Stomach (tissue), 9 donors: ENCODE data around the gene IKZF1. TPM values are rescaled to one million over a fixed set of nuclear protein-coding genes. Genes with fewer than 3 reads are reported as not detected.

Source experiments
- DNase-seq, 2 donors: peaks; one replicate each; pipeline versions ENCODE4 v3.0.0 to v3.0.0-alpha.2; 2013 to 2019
- H3K27ac ChIP-seq, 5 donors: fragments of 200-600 bp in 4 of 5; sonication (generic) in 4 of 5; one replicate each; pipeline ENCODE4 v1.5.1; 2013 to 2019; ENCODE audit warnings: mild to moderate bottlenecking in 1 of 5, moderate library complexity in 1 of 5
- H3K27me3 ChIP-seq, 3 donors: fragments of 200-600 bp; sonication (generic); one replicate each; pipeline ENCODE4 v1.5.1; 2017 to 2019; ENCODE audit warnings: mixed run types in 1 of 3
- H3K36me3 ChIP-seq, 4 donors: fragments of 200-600 bp; sonication (generic); 1 replicate in 3 of 4; 2 replicates in 1 of 4; pipeline ENCODE4 v1.5.1; 2016 to 2019
- H3K4me1 ChIP-seq, 4 donors: fragments of 200-600 bp; sonication (generic); one replicate each; pipeline ENCODE4 v1.5.1; 2016 to 2019
- H3K4me3 ChIP-seq, 4 donors: fragments of 200-600 bp; sonication (generic) in 3 of 4; one replicate each; pipeline ENCODE4 v1.5.1; 2016 to 2019; ENCODE audit warnings: mild to moderate bottlenecking in 1 of 4
- H3K9me3 ChIP-seq, 4 donors: fragments of 200-600 bp; sonication (generic); one replicate each; pipeline ENCODE4 v1.5.1; 2016 to 2019
- EP300 ChIP-seq: sonication (generic); formaldehyde crosslinking; IDR thresholded peaks from one replicate; pipeline ENCODE4 v1.6.1; 2017; ENCODE audit warnings: antibody characterized with exemption
- POLR2A ChIP-seq, 4 donors: fragments of 450-650 bp; IDR thresholded peaks; one replicate each; pipeline ENCODE4 v1.6.1; 2016; ENCODE audit warnings: antibody characterized with exemption in 4 of 4, control low read depth in 2 of 4, mild to moderate bottlenecking in 1 of 4, moderate library complexity in 1 of 4
- POLR2AphosphoS5 ChIP-seq, 3 donors: sonication (generic); formaldehyde crosslinking; IDR thresholded peaks; one replicate each; pipeline ENCODE4 v1.6.1; 2016; ENCODE audit warnings: antibody characterized with exemption in 3 of 3
- WGBS, 5 donors: extraction: QIAGEN DNeasy Blood & Tissue Kit in 3 of 5; methylation state at CpG; one replicate each; pipeline versions ENCODE4 v1.1.5 to v1.1.7; 2013 to 2018; 5-methylcytosine and 5-hydroxymethylcytosine counted together
- intact Hi-C: fragments of 100-400 bp; cut with DNase I; formaldehyde crosslinking; loops from one replicate; pipeline ENCODE4 v1.15.1; 2023; ENCODE audit warnings: low total_unique reads
- polyA plus RNA-seq, 3 donors: library from polyadenylated mRNA; stranded (reverse); fragments of 200-250 nt; gene quantifications; one replicate each; pipeline ENCODE4 v1.2.3, GENCODE V29; 2013
- total RNA-seq, 5 donors: library from RNA; depleted of rRNA; stranded (reverse); fragments of >200 nt; gene quantifications; one replicate each; pipeline versions ENCODE4 v1.1.0 to v1.2.3, GENCODE V29; 2014 to 2016
- TF ChIP-seq, protein P1 (sequence below), 7 experiments: fragments of 450-650 bp in 4 of 7; fragments of 200-600 bp in 3 of 7; sonication (generic) in 3 of 7; IDR thresholded peaks; one replicate each; pipeline ENCODE4 v1.5.1; 2016 to 2019; ENCODE audit warnings: antibody characterized with exemption in 7 of 7, control low read depth in 2 of 7, mild to moderate bottlenecking in 1 of 7
- donor health status: healthy with polysubstance abuse.
- donor health status: Bipolar disorder and iron deficiency.
- donor health status: healthy.

IKZF1 gene
- total and polyA plus RNA-seq, 8 donors = 1.5 to 139 (median 9.7) TPM

DNA sequence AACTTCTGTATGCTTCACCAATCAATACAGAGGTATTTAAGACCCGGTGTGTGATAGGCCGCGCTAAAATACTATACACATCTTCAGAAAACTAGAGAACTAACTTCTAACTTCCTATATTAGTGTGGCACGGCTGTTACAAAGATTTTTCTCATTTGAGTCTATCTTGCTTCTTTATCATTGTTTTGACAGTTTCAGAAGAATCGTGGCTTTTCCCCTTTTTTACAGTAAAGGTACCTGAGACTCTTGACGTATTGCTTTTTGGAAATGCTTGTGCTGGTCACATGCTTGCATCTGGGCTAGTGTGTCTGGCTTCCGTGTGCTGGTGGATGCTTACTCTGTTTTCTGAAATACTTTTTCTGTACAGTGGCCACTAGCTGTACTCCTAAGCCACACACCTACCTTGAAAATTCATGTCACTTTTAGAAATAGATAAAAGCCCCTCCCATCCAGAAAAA, 12.7 kb downstream of the IKZF1 start:
- 62 to 77% (median 71%) methylated on average over 7 of the region's 7 CpGs for WGBS, 5 donors
- intact Hi-C loops = no loop called here
- peak overlapping the region in 2 of 5 donors; percentile 60 to 84 for H3K27ac ChIP-seq

DNA sequence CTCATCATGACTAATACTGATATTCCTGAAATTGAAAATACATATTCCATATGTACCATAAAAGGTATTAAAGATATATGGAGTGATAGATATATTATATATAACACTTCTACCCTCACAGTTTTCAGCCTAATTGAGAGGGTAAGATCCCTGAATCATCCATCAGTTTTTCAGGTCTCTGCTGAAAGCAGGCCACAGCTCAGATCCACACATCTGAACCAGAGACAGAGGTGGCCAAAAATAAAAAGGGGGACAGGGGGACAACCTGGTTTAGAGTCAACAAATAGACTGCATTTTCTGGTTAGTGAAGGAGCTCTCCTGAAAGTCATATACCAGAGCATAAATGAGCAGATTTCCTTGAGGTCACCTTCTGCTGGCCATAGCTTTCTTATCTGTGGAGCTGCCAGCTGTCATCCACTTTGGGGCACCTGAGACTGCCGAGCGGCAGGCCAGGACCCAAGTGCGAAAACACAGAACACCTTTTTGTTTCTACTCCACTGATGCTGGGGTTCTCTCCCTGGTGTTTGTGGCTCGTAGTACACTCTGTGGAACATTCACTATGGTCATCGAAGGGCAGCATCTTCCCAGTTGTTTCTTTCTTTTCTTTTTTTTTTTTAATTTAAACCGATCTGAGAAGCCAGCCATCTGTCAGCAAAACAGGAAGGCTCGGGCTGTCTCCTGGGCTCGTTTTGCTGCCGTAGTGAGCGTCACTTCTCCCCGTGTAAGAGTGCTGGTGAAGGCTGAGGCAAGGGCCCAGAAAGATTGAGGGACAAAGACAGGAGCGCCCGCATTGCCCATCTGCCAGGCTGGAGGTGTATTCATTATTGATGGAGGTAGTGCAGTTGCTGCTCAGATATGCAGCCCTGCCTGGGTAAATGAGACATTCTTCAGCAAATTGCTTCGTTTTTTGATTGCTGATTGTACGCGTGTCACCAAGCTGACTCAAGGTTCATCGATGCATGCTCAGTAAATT, 13.5 kb downstream of the IKZF1 start:
- intact Hi-C loops = no loop called here
- 70 to 77% (median 73%) methylated on average over 16 to 17 of the region's 17 CpGs for WGBS, 5 donors
- Histone ChIP-seq H3K9me3 (no peaks in the 10 kb centered on the region), H3K4me3 (no peak overlapping the region), H3K36me3 (no peaks in the 10 kb centered on the region), H3K4me1 (peaks cover 0 to 6% (median 0%) of the 10 kb centered on the region in 4 donors), H3K27ac (peak overlapping the region; percentile 25 to 84 (median 48)), H3K27me3 (peaks cover 0 to 11% (median 0%) of the 10 kb centered on the region in 3 donors)
- no peak for TF ChIP-seq POLR2AphosphoS5 (IDR thresholded peaks at IDR 0.05)
- no peak for TF ChIP-seq EP300
- no peak for TF ChIP-seq POLR2A (IDR thresholded peaks at IDR 0.05)
- TF ChIP-seq, protein P1, sequence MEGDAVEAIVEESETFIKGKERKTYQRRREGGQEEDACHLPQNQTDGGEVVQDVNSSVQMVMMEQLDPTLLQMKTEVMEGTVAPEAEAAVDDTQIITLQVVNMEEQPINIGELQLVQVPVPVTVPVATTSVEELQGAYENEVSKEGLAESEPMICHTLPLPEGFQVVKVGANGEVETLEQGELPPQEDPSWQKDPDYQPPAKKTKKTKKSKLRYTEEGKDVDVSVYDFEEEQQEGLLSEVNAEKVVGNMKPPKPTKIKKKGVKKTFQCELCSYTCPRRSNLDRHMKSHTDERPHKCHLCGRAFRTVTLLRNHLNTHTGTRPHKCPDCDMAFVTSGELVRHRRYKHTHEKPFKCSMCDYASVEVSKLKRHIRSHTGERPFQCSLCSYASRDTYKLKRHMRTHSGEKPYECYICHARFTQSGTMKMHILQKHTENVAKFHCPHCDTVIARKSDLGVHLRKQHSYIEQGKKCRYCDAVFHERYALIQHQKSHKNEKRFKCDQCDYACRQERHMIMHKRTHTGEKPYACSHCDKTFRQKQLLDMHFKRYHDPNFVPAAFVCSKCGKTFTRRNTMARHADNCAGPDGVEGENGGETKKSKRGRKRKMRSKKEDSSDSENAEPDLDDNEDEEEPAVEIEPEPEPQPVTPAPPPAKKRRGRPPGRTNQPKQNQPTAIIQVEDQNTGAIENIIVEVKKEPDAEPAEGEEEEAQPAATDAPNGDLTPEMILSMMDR (IDR thresholded peaks at IDR 0.05) = no peak
- DNase-seq = no peak

More for the DNA sequence above, 12.7 kb downstream of the IKZF1 start:
- TF ChIP-seq EP300 = no peak
- TF ChIP-seq POLR2AphosphoS5 (IDR thresholded peaks at IDR 0.05) = no peak
- TF ChIP-seq, protein P1 (IDR thresholded peaks at IDR 0.05) = no peak
- TF ChIP-seq POLR2A (IDR thresholded peaks at IDR 0.05) = no peak
- DNase-seq = peak in 1 of 2 donors; percentile 38
- Histone ChIP-seq H3K9me3 (no peaks in the 10 kb centered on the region), H3K27me3 (peaks cover 0 to 11% (median 0%) of the 10 kb centered on the region in 3 donors), H3K4me3 (no peak overlapping the region), H3K4me1 (peaks cover 0 to 6% (median 0%) of the 10 kb centered on the region in 4 donors), H3K36me3 (no peaks in the 10 kb centered on the region)

DNA sequence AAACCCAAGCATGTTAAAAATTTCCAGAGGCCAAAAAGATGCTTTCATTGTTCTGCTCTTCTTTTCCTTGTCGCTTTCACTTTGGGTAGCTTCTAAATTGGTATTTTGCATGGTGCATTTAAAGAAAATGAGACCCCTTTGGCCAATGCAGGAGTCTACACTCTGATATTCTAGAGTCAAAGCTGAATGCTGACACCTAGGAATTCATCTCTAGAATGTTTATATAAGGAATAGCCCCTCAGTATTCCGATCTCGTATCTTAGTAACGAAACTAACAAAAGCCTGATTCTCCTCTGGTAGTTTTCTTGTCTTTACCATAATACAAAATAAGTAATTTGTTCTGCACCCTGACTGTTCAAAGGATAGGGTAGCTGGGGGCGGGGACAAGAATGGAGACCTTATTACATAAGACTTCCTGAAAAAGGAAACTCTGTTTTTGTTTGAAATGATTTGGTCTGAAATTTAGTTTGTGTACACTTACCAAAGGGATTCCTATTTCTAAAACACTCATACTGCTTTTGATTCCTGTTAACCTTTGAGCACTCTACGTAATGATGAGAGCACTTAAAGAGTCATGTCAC, 17.1 kb downstream of the IKZF1 start:
- no peak overlapping the region for H3K4me3 ChIP-seq
- peak overlapping the region in 1 of 5 donors; percentile 28 for H3K27ac ChIP-seq
- H3K27me3 ChIP-seq = no peaks in the 10 kb centered on the region
- intact Hi-C loops = no loop called here
- no peaks in the 10 kb centered on the region for H3K36me3 ChIP-seq
- 49 to 58% (median 57%) methylated on average over 6 of the region's 6 CpGs for WGBS, 5 donors
- no peaks in the 10 kb centered on the region for H3K4me1 ChIP-seq
- no peak for TF ChIP-seq EP300
- no peak for TF ChIP-seq POLR2AphosphoS5 (IDR thresholded peaks at IDR 0.05)
- no peak for DNase-seq
- H3K9me3 ChIP-seq = no peaks in the 10 kb centered on the region

DNA sequence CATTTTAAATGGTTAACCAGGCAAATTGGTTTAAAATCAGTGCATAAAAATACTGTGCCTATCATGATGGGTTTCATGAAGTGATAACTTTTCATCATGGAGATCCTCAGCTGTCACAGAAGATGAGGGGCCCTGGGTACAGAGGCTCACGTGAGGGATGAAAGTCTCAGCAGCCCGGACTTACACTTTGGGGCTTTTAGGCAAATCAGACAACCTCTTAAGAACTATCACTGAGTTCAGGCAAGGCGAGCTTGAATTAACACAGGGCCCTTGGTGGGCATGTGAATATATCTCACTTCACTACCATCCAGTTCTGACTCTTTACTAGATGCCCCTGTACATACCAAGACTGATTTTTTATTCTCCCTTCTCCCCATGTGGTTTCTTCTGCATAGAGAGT, 19.6 kb downstream of the IKZF1 start:
- DNase-seq = no peak
- intact Hi-C loops = no loop called here
- H3K27me3 ChIP-seq = peaks cover 0 to 7% (median 0%) of the 10 kb centered on the region in 3 donors
- WGBS, 5 donors = 68 to 81% (median 80%) methylated on average over 3 of the region's 3 CpGs
- H3K4me1 ChIP-seq = no peaks in the 10 kb centered on the region
- peaks cover 0 to 6% (median 0%) of the 10 kb centered on the region in 4 donors for H3K36me3 ChIP-seq
- no peak for TF ChIP-seq EP300
- TF ChIP-seq POLR2AphosphoS5 (IDR thresholded peaks at IDR 0.05) = no peak
- TF ChIP-seq, protein P1 (IDR thresholded peaks at IDR 0.05) = no peak
- TF ChIP-seq POLR2A (IDR thresholded peaks at IDR 0.05) = no peak
- no peak overlapping the region for H3K27ac ChIP-seq
- H3K4me3 ChIP-seq = no peak overlapping the region
- H3K9me3 ChIP-seq = no peaks in the 10 kb centered on the region
